ENCODE data around the gene TPPP2.
A peak's percentile ranks its signal among the peaks of the same experiment; 100 is the strongest.

Gene TPPP2

DNA sequence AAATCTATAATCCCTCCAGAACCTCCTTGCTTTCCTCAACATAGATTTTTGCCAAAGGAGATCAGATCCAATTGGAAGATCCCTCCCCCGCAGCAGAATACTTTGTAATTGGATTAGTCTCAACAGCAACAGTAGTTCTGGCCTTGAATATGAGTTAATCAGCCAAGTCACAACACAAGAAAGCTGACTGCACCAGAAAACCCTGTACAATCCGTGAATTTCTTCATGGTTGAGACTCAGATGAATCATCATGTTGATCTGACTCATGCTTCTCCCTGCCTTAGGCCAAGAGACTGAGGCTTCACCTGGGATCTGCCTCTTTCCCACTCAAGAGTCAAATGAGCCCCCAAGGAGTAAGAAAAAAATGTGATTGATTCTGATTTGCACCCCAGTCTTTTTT is 43.2 kb upstream of the TPPP2 start:
- H2BK15ac ChIP-seq (ENCODE audit: low read length) = no peak overlapping the region
- no peak overlapping the region for H2BK5ac ChIP-seq (ENCODE audit: low read length)
- H3K9ac ChIP-seq (ENCODE audit: low read depth, low read length, poor library complexity) = no peak overlapping the region
- H3K4me2 ChIP-seq (ENCODE audit: insufficient read depth, low read length, poor library complexity, severe bottlenecking) = no peak overlapping the region
- H2AK5ac ChIP-seq (ENCODE audit: low read depth, low read length) = no peak overlapping the region
- no peak overlapping the region for H4K8ac ChIP-seq (ENCODE audit: low read depth, low read length)
- no peak overlapping the region for H3K14ac ChIP-seq (ENCODE audit: low read length)
- no peak overlapping the region for H3K27ac ChIP-seq (replicated peaks; ENCODE audit: low read length)
- no peak overlapping the region for H4K91ac ChIP-seq (ENCODE audit: low read depth, low read length, poor library complexity)
- H3K4ac ChIP-seq (ENCODE audit: low read length) = no peak overlapping the region
- H3K4me3 ChIP-seq (ENCODE audit: low read length in 2 of 2) = no peak overlapping the region
- no peak for DNase-seq (ENCODE audit: low spot score)
- WGBS, 2 donors (ENCODE audit: extremely low coverage in 2 of 2, insufficient read length in 2 of 2, insufficient replicate concordance in 1 of 2) = no CpG with 5 or more reads among the region's 2 CpGs
- H3K36me3 ChIP-seq (replicated peaks in 1 of 2; ENCODE audit: control insufficient read depth in 2 of 2, insufficient read depth in 2 of 2, low read length in 2 of 2) = peaks cover under 1 to 9% of the 10 kb centered on the region in 2 donors
- no peaks in the 10 kb centered on the region for H3K9me3 ChIP-seq (replicated peaks in 1 of 2; ENCODE audit: control insufficient read depth in 2 of 2, insufficient read depth in 1 of 2, low read depth in 1 of 2, low read length in 2 of 2)
- H3K23ac ChIP-seq (ENCODE audit: low read depth, low read length, poor library complexity) = no peak overlapping the region
- H3K79me1 ChIP-seq (ENCODE audit: low read depth, low read length) = no peaks in the 10 kb centered on the region
- no peak overlapping the region for H2AFZ ChIP-seq (ENCODE audit: low read length)
- no peak overlapping the region for H2BK120ac ChIP-seq (ENCODE audit: low read depth, low read length)
- H3K4me1 ChIP-seq (ENCODE audit: control insufficient read depth in 2 of 2, insufficient read depth in 1 of 2, low read depth in 1 of 2, low read length in 2 of 2) = peaks cover 0 to 4% of the 10 kb centered on the region in 2 donors
- no peaks in the 10 kb centered on the region for H3K27me3 ChIP-seq (ENCODE audit: control insufficient read depth in 3 of 3, insufficient read depth in 3 of 3, low read depth in 1 of 3, low read length in 3 of 3)
- no peak overlapping the region for H3K18ac ChIP-seq (ENCODE audit: low read length)
- no peak overlapping the region for H2BK12ac ChIP-seq (ENCODE audit: low read length)

GRCh38 chr14:20988717-20989470 is 41.1 kb upstream of the TPPP2 start:
- no peaks in the 10 kb centered on the region for H3K9me3 ChIP-seq (replicated peaks in 1 of 2; ENCODE audit: control insufficient read depth in 2 of 2, insufficient read depth in 1 of 2, low read depth in 1 of 2, low read length in 2 of 2)
- no peak overlapping the region for H3K4me2 ChIP-seq (ENCODE audit: insufficient read depth, low read length, poor library complexity, severe bottlenecking)
- no peak overlapping the region for H3K9ac ChIP-seq (ENCODE audit: low read depth, low read length, poor library complexity)
- H4K91ac ChIP-seq (ENCODE audit: low read depth, low read length, poor library complexity) = no peak overlapping the region
- peak overlapping the region; percentile 70 for H3K18ac ChIP-seq (ENCODE audit: low read length)
- peak overlapping the region; percentile 44 for H3K27ac ChIP-seq (replicated peaks; ENCODE audit: low read length)
- no peak overlapping the region for H2BK120ac ChIP-seq (ENCODE audit: low read depth, low read length)
- peak overlapping the region; percentile 52 for H2BK12ac ChIP-seq (ENCODE audit: low read length)
- H2BK5ac ChIP-seq (ENCODE audit: low read length) = peak overlapping the region; percentile 42
- DNase-seq (ENCODE audit: low spot score) = no peak
- H3K23ac ChIP-seq (ENCODE audit: low read depth, low read length, poor library complexity) = no peak overlapping the region
- no peaks in the 10 kb centered on the region for H3K27me3 ChIP-seq (ENCODE audit: control insufficient read depth in 3 of 3, insufficient read depth in 3 of 3, low read depth in 1 of 3, low read length in 3 of 3)
- H3K14ac ChIP-seq (ENCODE audit: low read length) = no peak overlapping the region
- H3K4me3 ChIP-seq (ENCODE audit: low read length in 2 of 2) = peak overlapping the region in 1 of 2 donors; percentile 95
- peaks cover 13 to 28% of the 10 kb centered on the region in 2 donors for H3K36me3 ChIP-seq (replicated peaks in 1 of 2; ENCODE audit: control insufficient read depth in 2 of 2, insufficient read depth in 2 of 2, low read length in 2 of 2)
- H3K79me1 ChIP-seq (ENCODE audit: low read depth, low read length) = no peaks in the 10 kb centered on the region
- H3K4ac ChIP-seq (ENCODE audit: low read length) = peak overlapping the region; percentile 32
- WGBS, 2 donors (ENCODE audit: extremely low coverage in 2 of 2, insufficient read length in 2 of 2, insufficient replicate concordance in 1 of 2) = no CpG with 5 or more reads among the region's 15 CpGs
- peaks cover 0 to 4% of the 10 kb centered on the region in 2 donors for H3K4me1 ChIP-seq (ENCODE audit: control insufficient read depth in 2 of 2, insufficient read depth in 1 of 2, low read depth in 1 of 2, low read length in 2 of 2)
- H2AK5ac ChIP-seq (ENCODE audit: low read depth, low read length) = peak overlapping the region; percentile 77
- peak overlapping the region; percentile 84 for H2BK15ac ChIP-seq (ENCODE audit: low read length)
- peak overlapping the region; percentile 92 for H2AFZ ChIP-seq (ENCODE audit: low read length)
- H4K8ac ChIP-seq (ENCODE audit: low read depth, low read length) = no peak overlapping the region

- no peaks in the 10 kb centered on the region for H3K79me1 ChIP-seq (ENCODE audit: low read depth, low read length)
- peak overlapping the region in 1 of 2 donors; percentile 95 for H3K4me3 ChIP-seq (ENCODE audit: low read length in 2 of 2)
- DNase-seq (ENCODE audit: low spot score) = no peak
- peaks cover 0 to 4% of the 10 kb centered on the region in 2 donors for H3K4me1 ChIP-seq (ENCODE audit: control insufficient read depth in 2 of 2, insufficient read depth in 1 of 2, low read depth in 1 of 2, low read length in 2 of 2)
- H3K14ac ChIP-seq (ENCODE audit: low read length) = no peak overlapping the region
- no peak overlapping the region for H4K8ac ChIP-seq (ENCODE audit: low read depth, low read length)
- no peaks in the 10 kb centered on the region for H3K27me3 ChIP-seq (ENCODE audit: control insufficient read depth in 3 of 3, insufficient read depth in 3 of 3, low read depth in 1 of 3, low read length in 3 of 3)
- no peak overlapping the region for H3K4me2 ChIP-seq (ENCODE audit: insufficient read depth, low read length, poor library complexity, severe bottlenecking)
- H2BK12ac ChIP-seq (ENCODE audit: low read length) = no peak overlapping the region
- H3K9me3 ChIP-seq (replicated peaks in 1 of 2; ENCODE audit: control insufficient read depth in 2 of 2, insufficient read depth in 1 of 2, low read depth in 1 of 2, low read length in 2 of 2) = no peaks in the 10 kb centered on the region
- no peak overlapping the region for H2BK15ac ChIP-seq (ENCODE audit: low read length)
- H3K4ac ChIP-seq (ENCODE audit: low read length) = no peak overlapping the region
- H3K18ac ChIP-seq (ENCODE audit: low read length) = no peak overlapping the region
- H2AK5ac ChIP-seq (ENCODE audit: low read depth, low read length) = no peak overlapping the region
- H3K36me3 ChIP-seq (replicated peaks in 1 of 2; ENCODE audit: control insufficient read depth in 2 of 2, insufficient read depth in 2 of 2, low read length in 2 of 2) = peaks cover 15 to 34% of the 10 kb centered on the region in 2 donors
- no peak overlapping the region for H4K91ac ChIP-seq (ENCODE audit: low read depth, low read length, poor library complexity)
- no peak overlapping the region for H3K9ac ChIP-seq (ENCODE audit: low read depth, low read length, poor library complexity)
- peak overlapping the region; percentile 62 for H3K27ac ChIP-seq (replicated peaks; ENCODE audit: low read length)
- H2BK5ac ChIP-seq (ENCODE audit: low read length) = no peak overlapping the region
- no peak overlapping the region for H2BK120ac ChIP-seq (ENCODE audit: low read depth, low read length)
- peak overlapping the region; percentile 92 for H2AFZ ChIP-seq (ENCODE audit: low read length)
- no CpG with 5 or more reads among the region's 11 CpGs for WGBS, 2 donors (ENCODE audit: extremely low coverage in 2 of 2, insufficient read length in 2 of 2, insufficient replicate concordance in 1 of 2)
- no peak overlapping the region for H3K23ac ChIP-seq (ENCODE audit: low read depth, low read length, poor library complexity)
These were observed 40.6 kb upstream of the TPPP2 start for GRCh38 chr14:20989471-20989786.

DNA sequence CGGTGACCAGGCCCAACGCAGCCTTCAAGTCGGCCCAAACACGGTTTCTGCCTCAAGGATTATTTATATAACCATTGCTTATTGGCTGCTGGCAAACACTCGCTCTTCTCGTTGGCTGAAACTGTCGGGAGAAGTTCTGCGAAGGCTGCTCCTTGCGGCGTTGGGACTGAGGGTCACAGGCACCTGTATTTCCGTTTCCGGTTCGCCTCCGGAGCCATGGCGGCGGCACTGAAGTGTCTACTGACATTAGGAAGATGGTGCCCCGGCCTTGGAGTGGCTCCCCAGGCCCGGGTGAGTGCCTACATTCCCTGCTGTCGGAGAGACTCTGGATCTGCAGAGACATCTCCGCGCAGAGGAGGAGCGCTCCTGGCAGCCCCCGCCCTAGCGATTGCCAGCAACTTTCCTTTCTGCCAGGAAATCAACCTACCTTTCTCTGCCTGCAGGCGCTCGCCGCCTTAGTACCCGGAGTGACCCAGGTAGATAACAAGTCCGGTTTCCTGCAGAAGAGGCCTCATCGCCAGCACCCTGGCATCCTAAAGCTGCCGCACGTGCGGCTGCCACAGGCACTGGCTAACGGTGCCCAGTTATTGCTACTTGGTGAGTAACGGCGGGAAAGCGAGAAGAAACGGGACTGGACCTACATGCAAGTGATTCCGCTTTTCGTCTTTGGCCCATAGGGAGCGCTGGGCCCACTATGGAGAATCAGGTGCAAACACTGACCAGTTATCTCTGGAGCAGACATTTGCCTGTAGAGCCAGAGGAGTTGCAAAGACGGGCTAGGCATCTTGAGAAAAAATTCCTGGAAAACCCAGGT is 40.0 kb upstream of the TPPP2 start, which contains the start of gene METTL17:
Gene METTL17 (plus strand): TSS at position 194 of the 814 bp plus-strand sequence. CDS start 23 bp downstream, at position 217.
- Histone ChIP-seq H3K9me3 (replicated peaks in 1 of 2; ENCODE audit: control insufficient read depth in 2 of 2, insufficient read depth in 1 of 2, low read depth in 1 of 2, low read length in 2 of 2) (no peaks in the 10 kb centered on the region), H3K27me3 (ENCODE audit: control insufficient read depth in 3 of 3, insufficient read depth in 3 of 3, low read depth in 1 of 3, low read length in 3 of 3) (no peaks in the 10 kb centered on the region), H3K23ac (ENCODE audit: low read depth, low read length, poor library complexity) (no peak within 1 kb of the TSS), H3K18ac (ENCODE audit: low read length) (peak within 1 kb of the TSS; percentile 70), H3K4ac (ENCODE audit: low read length) (peak within 1 kb of the TSS; percentile 32), H3K4me1 (ENCODE audit: control insufficient read depth in 2 of 2, insufficient read depth in 1 of 2, low read depth in 1 of 2, low read length in 2 of 2) (peaks cover 0 to 4% of the 10 kb centered on the region in 2 donors), H3K4me2 (ENCODE audit: insufficient read depth, low read length, poor library complexity, severe bottlenecking) (peak within 1 kb of the TSS; percentile 70), H3K36me3 (replicated peaks in 1 of 2; ENCODE audit: control insufficient read depth in 2 of 2, insufficient read depth in 2 of 2, low read length in 2 of 2) (peaks cover 21 to 40% of the 10 kb centered on the region in 2 donors), H3K14ac (ENCODE audit: low read length) (no peak within 1 kb of the TSS), H2AFZ (ENCODE audit: low read length) (peak within 1 kb of the TSS; percentile 92), H4K8ac (ENCODE audit: low read depth, low read length) (no peak within 1 kb of the TSS), H3K9ac (ENCODE audit: low read depth, low read length, poor library complexity) (peak within 1 kb of the TSS; percentile 54), H2BK12ac (ENCODE audit: low read length) (peak within 1 kb of the TSS; percentile 52), H2BK5ac (ENCODE audit: low read length) (peak within 1 kb of the TSS; percentile 42), H2BK120ac (ENCODE audit: low read depth, low read length) (no peak within 1 kb of the TSS), H3K27ac (replicated peaks; ENCODE audit: low read length) (peak within 1 kb of the TSS; percentile 62), H4K91ac (ENCODE audit: low read depth, low read length, poor library complexity) (no peak within 1 kb of the TSS), H2AK5ac (ENCODE audit: low read depth, low read length) (peak within 1 kb of the TSS; percentile 77), H2BK15ac (ENCODE audit: low read length) (peak within 1 kb of the TSS; percentile 84), H3K79me1 (ENCODE audit: low read depth, low read length) (no peaks in the 10 kb centered on the region), H3K4me3 (ENCODE audit: low read length in 2 of 2) (peak within 1 kb of the TSS; percentile 86 to 95)
- DNase-seq (ENCODE audit: low spot score) = peak; percentile 84
- no CpG with 5 or more reads among the region's 42 CpGs for WGBS, 2 donors (ENCODE audit: extremely low coverage in 2 of 2, insufficient read length in 2 of 2, insufficient replicate concordance in 1 of 2)

Measured in neuronal stem cell (in vitro differentiated cells).